ENCODE results near the gene ELP2. TPM values are rescaled to one million over a fixed set of nuclear protein-coding genes. Genes with fewer than 3 reads are reported as not detected.

ELP2 gene
- total RNA-seq, 1 donor from 2014 or later = 60.2 TPM

GRCh38 chr18:36185157-36185556 lies 55.5 kb downstream of the ELP2 start:
- TF ChIP-seq POLR2A (IDR thresholded peaks at IDR 0.05) (no peak), CTCF (IDR thresholded peaks at IDR 0.05) (no peak), POLR2AphosphoS5 (IDR thresholded peaks at IDR 0.05; ENCODE audit: insufficient read depth in 1 of 2, low read depth in 1 of 2) (no peak)
- DNase-seq (ENCODE audit: extremely low spot score in 2 of 2) = no peak
- Histone ChIP-seq H3K4me3 (no peak overlapping the region), H3K27ac (no peak overlapping the region), H3K4me1 (peaks cover 25% of the 10 kb centered on the region), H3K36me3 (no peaks in the 10 kb centered on the region), H3K27me3 (no peaks in the 10 kb centered on the region), H3K9me3 (no peaks in the 10 kb centered on the region)
- intact Hi-C loops (cut with DNase I) = no loop called here

GRCh38 chr18:36185901-36186460 lies 56.3 kb downstream of the ELP2 start:
- H3K9me3 ChIP-seq = no peaks in the 10 kb centered on the region
- peaks cover 25% of the 10 kb centered on the region for H3K4me1 ChIP-seq
- H3K27ac ChIP-seq = no peak overlapping the region
- DNase-seq (ENCODE audit: extremely low spot score in 2 of 2) = no peak
- no peaks in the 10 kb centered on the region for H3K27me3 ChIP-seq
- H3K36me3 ChIP-seq = no peaks in the 10 kb centered on the region
- intact Hi-C loops (cut with DNase I) = no loop called here
- TF ChIP-seq POLR2AphosphoS5 (IDR thresholded peaks at IDR 0.05; ENCODE audit: insufficient read depth in 1 of 2, low read depth in 1 of 2) = no peak
- no peak for TF ChIP-seq CTCF (IDR thresholded peaks at IDR 0.05)
- no peak for TF ChIP-seq POLR2A (IDR thresholded peaks at IDR 0.05)
- H3K4me3 ChIP-seq = no peak overlapping the region

GRCh38 chr18:36186461-36187192 lies 56.9 kb downstream of the ELP2 start:
- peaks cover 25% of the 10 kb centered on the region for H3K4me1 ChIP-seq
- no peak overlapping the region for H3K27ac ChIP-seq
- H3K36me3 ChIP-seq = no peaks in the 10 kb centered on the region
- peak overlapping the region; percentile 64 to 67 for H3K4me3 ChIP-seq
- no peak for TF ChIP-seq POLR2A (IDR thresholded peaks at IDR 0.05)
- TF ChIP-seq POLR2AphosphoS5 (IDR thresholded peaks at IDR 0.05; ENCODE audit: insufficient read depth in 1 of 2, low read depth in 1 of 2) = no peak
- no peak for TF ChIP-seq CTCF (IDR thresholded peaks at IDR 0.05)
- H3K9me3 ChIP-seq = no peaks in the 10 kb centered on the region
- intact Hi-C loops (cut with DNase I) = no loop called here
- no peaks in the 10 kb centered on the region for H3K27me3 ChIP-seq
- no peak for DNase-seq (ENCODE audit: extremely low spot score in 2 of 2)

- H3K27ac ChIP-seq = no peak within 1 kb of the TSS
- no peak for DNase-seq (ENCODE audit: extremely low spot score in 2 of 2)
- intact Hi-C loops (cut with DNase I) = no loop called here
- no peaks in the 10 kb centered on the region for H3K36me3 ChIP-seq
- no peaks in the 10 kb centered on the region for H3K27me3 ChIP-seq
- TF ChIP-seq POLR2AphosphoS5 (IDR thresholded peaks at IDR 0.05; ENCODE audit: insufficient read depth in 1 of 2, low read depth in 1 of 2) (no peak), CTCF (IDR thresholded peaks at IDR 0.05) (no peak), POLR2A (IDR thresholded peaks at IDR 0.05) (no peak)
- H3K4me3 ChIP-seq = peak within 1 kb of the TSS; percentile 64 to 67
- H3K9me3 ChIP-seq = no peaks in the 10 kb centered on the region
- H3K4me1 ChIP-seq = peaks cover 25% of the 10 kb centered on the region
Measured at GRCh38 chr18:36187193-36187825, 57.6 kb downstream of the ELP2 start, which contains the start of gene MOCOS. Gene MOCOS (plus strand): TSS chr18:36187497. CDS start chr18:36187540, 43 bp downstream.

Measured in vagina (tissue), 2 donors.